Transverse colon (tissue), 4 donors: ENCODE measurements around the gene CGB1. TPM values are rescaled to one million over a fixed set of nuclear protein-coding genes. Genes with fewer than 3 reads are reported as not detected.

ENCODE experiments used
- DNase-seq: peaks from one replicate; pipeline ENCODE4 v3.0.0-alpha.2; 2019
- H3K27ac ChIP-seq, 4 donors: fragments of 200-600 bp; sonication (generic); 2 replicates each; pipeline ENCODE4 v1.5.1; 2016 to 2018; ENCODE audit warnings: inconsistent platforms in 4 of 4
- H3K27me3 ChIP-seq: fragments of 200-600 bp; sonication (generic); 2 replicates; pipeline ENCODE4 v1.5.1; 2017; ENCODE audit warnings: inconsistent platforms
- H3K36me3 ChIP-seq, 4 donors: fragments of 200-600 bp; sonication (generic); 2 replicates each; pipeline ENCODE4 v1.5.1; 2017 to 2019; ENCODE audit warnings: inconsistent platforms in 4 of 4
- H3K4me1 ChIP-seq, 4 donors: fragments of 200-600 bp; sonication (generic); 2 replicates each; pipeline ENCODE4 v1.5.1; 2017 to 2020; ENCODE audit warnings: inconsistent platforms in 4 of 4
- H3K4me3 ChIP-seq, 4 donors: fragments of 200-600 bp; sonication (generic); 1 replicate in 1 of 4; 2 replicates in 3 of 4; pipeline versions ENCODE4 v1.5.1 to v1.6.1; 2017 to 2019; ENCODE audit warnings: inconsistent platforms in 4 of 4
- H3K9me3 ChIP-seq, 2 donors: fragments of 200-600 bp; sonication (generic); 2 replicates each; pipeline ENCODE4 v1.5.1; 2017 to 2019; ENCODE audit warnings: inconsistent platforms in 2 of 2
- CTCF ChIP-seq, 5 experiments: fragments of 200-600 bp in 3 of 5; fragments of 450-650 bp in 2 of 5; sonication (generic) in 3 of 5; IDR thresholded peaks; 1 replicate in 2 of 5; 2 replicates in 3 of 5; pipeline ENCODE4 v1.5.1; 2016 to 2017; ENCODE audit warnings: antibody characterized with exemption in 5 of 5, inconsistent platforms in 3 of 5, mild to moderate bottlenecking in 2 of 5, moderate library complexity in 1 of 5
- EP300 ChIP-seq: sonication (generic); formaldehyde crosslinking; IDR thresholded peaks from one replicate; pipeline ENCODE4 v1.6.1; 2017; ENCODE audit warnings: antibody characterized with exemption, low read depth
- POLR2A ChIP-seq: fragments of 450-650 bp; IDR thresholded peaks from one replicate; pipeline ENCODE4 v1.6.1; 2016; ENCODE audit warnings: antibody characterized with exemption, mild to moderate bottlenecking, moderate library complexity
- POLR2AphosphoS5 ChIP-seq, 3 donors: sonication (generic); formaldehyde crosslinking; IDR thresholded peaks; one replicate each; pipeline ENCODE4 v1.6.1; 2016; ENCODE audit warnings: antibody characterized with exemption in 3 of 3
- WGBS, 2 donors: methylation state at CpG; one replicate each; pipeline ENCODE4 v1.1.5; 2018; ENCODE audit warnings: low coverage in 1 of 2; 5-methylcytosine and 5-hydroxymethylcytosine counted together
- in situ Hi-C, 4 donors: fragments of 200-750 bp; cut with MboI; loops; one replicate each; pipeline versions ENCODE4 v1.15.0 to v1.15.1; 2017; ENCODE audit warnings: low sequenced_read_pairs in 3 of 4, low pct_ligation_motif_present in 1 of 4, low pct_unique_long_range_greater_than_20kb in 1 of 4
- intact Hi-C: fragments of 100-400 bp; cut with DNase I; formaldehyde crosslinking; loops from one replicate; pipeline ENCODE4 v1.15.1; 2023; ENCODE audit warnings: low total_unique reads
- small RNA-seq, 4 donors: library from RNA; depleted of rRNA; stranded (forward); fragments of <200 nt; gene quantifications; one replicate each; pipeline ENCODE3, GENCODE V24; 2016
- total RNA-seq, 4 donors: library from RNA; depleted of rRNA; stranded (reverse); fragments of >200 nt; gene quantifications; one replicate each; pipeline ENCODE4 v1.1.0, GENCODE V29; 2016

Gene CGB1
- total RNA-seq, 4 donors from 2014 or later = not detected

- in situ Hi-C loops = no loop called here
These were observed 51.0 kb downstream of the CGB1 start for GRCh38 chr19:48985711-48986110.

More at GRCh38 chr19:48985711-48986110, 51.0 kb downstream of the CGB1 start:
- 96% methylated on average over 13 of the region's 13 CpGs; no CpG with 5 or more reads in 1 of the 2 donors for WGBS, 2 donors
- no peaks in the 10 kb centered on the region for H3K27me3 ChIP-seq
- DNase-seq = no peak
- H3K4me3 ChIP-seq = no peak overlapping the region
- intact Hi-C loops = no loop called here
- H3K36me3 ChIP-seq = peaks cover 0 to 39% (median 11%) of the 10 kb centered on the region in 4 donors
- H3K9me3 ChIP-seq = no peaks in the 10 kb centered on the region
- no peak overlapping the region for H3K27ac ChIP-seq
- TF ChIP-seq POLR2A (no peak), POLR2AphosphoS5 (IDR thresholded peaks at IDR 0.05) (no peak), CTCF (IDR thresholded peaks at IDR 0.05) (no peak), EP300 (no peak)
- H3K4me1 ChIP-seq = peaks cover 0 to 3% (median 1%) of the 10 kb centered on the region in 4 donors

Small RNA genes within 50 kb of the gene (small RNA-seq; reads per million reads assigned to genes)
- gene MIR6798 (0 to 0.14 (median 0) reads per million in 4 donors), gene RN7SL708P (0 reads per million in 4 donors)

Other genes with a start within 250 kb of the CGB1 start
- 10 to 100 TPM; 32.4 to 51.5 (median 42.8) TPM for gene BCAT2, start 225.9 kb downstream of the CGB1 start, total RNA-seq
- gene HSD17B14, start 200.4 kb downstream of the CGB1 start, total RNA-seq = 10 to 100 TPM in 1 of 4 donors, 1 to 10 TPM in 3; 3.5 to 15.1 (median 5.4) TPM
- 10 to 100 TPM in 2 of 4 donors, 1 to 10 TPM in 2; 2.6 to 34.4 (median 10.3) TPM for gene PLEKHA4, start 168.3 kb downstream of the CGB1 start, total RNA-seq
- 100 to 1,000 TPM in 1 of 4 donors, 10 to 100 TPM in 3; 49.4 to 109 (median 69.5) TPM for gene PPP1R15A, start 164.5 kb downstream of the CGB1 start, total RNA-seq
- not detected for gene TULP2, start 138.2 kb downstream of the CGB1 start, total RNA-seq
- gene NUCB1, start 136.6 kb downstream of the CGB1 start, total RNA-seq = 100 to 1,000 TPM; 135 to 196 (median 174) TPM
- 1 to 10 TPM in 2 of 4 donors, not detected in 2; 3.4 to 4.9 TPM for gene DHDH, start 103.2 kb downstream of the CGB1 start, total RNA-seq
- gene BAX, start 82.0 kb downstream of the CGB1 start, total RNA-seq = 100 to 1,000 TPM in 2 of 4 donors, 10 to 100 TPM in 2; 74.5 to 152 (median 112) TPM
- 1,000 to 10,000 TPM; 3,057 to 3,935 (median 3,837) TPM for gene FTL, start 71.6 kb downstream of the CGB1 start, total RNA-seq
- 100 to 1,000 TPM in 1 of 4 donors, 10 to 100 TPM in 3; 31.8 to 107 (median 40.9) TPM for gene GYS1, start 43.6 kb downstream of the CGB1 start, total RNA-seq
- 10 to 100 TPM; 48.6 to 66.9 (median 59.4) TPM for gene RUVBL2, start 43.0 kb downstream of the CGB1 start, total RNA-seq
- gene LHB, start 19.8 kb downstream of the CGB1 start, total RNA-seq = 1 to 10 TPM in 1 of 4 donors, not detected in 3; 1.4 TPM
- not detected for gene CGB3, start 12.6 kb downstream of the CGB1 start, total RNA-seq
- gene CGB2, start 5.0 kb downstream of the CGB1 start, total RNA-seq = not detected
- gene CGB5, start 7.0 kb upstream of the CGB1 start, total RNA-seq = not detected
- not detected for gene CGB8, start 12.2 kb upstream of the CGB1 start, total RNA-seq
- gene CGB7, start 20.9 kb upstream of the CGB1 start, total RNA-seq = under 1 TPM in 1 of 4 donors, not detected in 3; 0.20 TPM
- not detected for gene NTF4, start 27.9 kb upstream of the CGB1 start, total RNA-seq
- under 1 TPM in 1 of 4 donors, not detected in 3; 0.14 TPM for gene KCNA7, start 35.8 kb upstream of the CGB1 start, total RNA-seq
- gene SNRNP70, start 48.6 kb upstream of the CGB1 start, total RNA-seq = 100 to 1,000 TPM; 216 to 682 (median 292) TPM
- 10 to 100 TPM; 14.2 to 92.8 (median 39.8) TPM for gene LIN7B, start 77.5 kb upstream of the CGB1 start, total RNA-seq
- 10 to 100 TPM in 1 of 4 donors, 1 to 10 TPM in 2, not detected in 1; 7.5 to 12.5 (median 8.2) TPM for gene C19orf73, start 82.2 kb upstream of the CGB1 start, total RNA-seq
- 100 to 1,000 TPM in 1 of 4 donors, 10 to 100 TPM in 3; 18.6 to 106 (median 19.9) TPM for gene PPFIA3, start 82.6 kb upstream of the CGB1 start, total RNA-seq
- under 1 TPM in 2 of 4 donors, not detected in 2; 0.16 to 0.82 TPM for gene HRC, start 118.5 kb upstream of the CGB1 start, total RNA-seq
- 100 to 1,000 TPM; 247 to 884 (median 568) TPM for gene TRPM4, start 120.9 kb upstream of the CGB1 start, total RNA-seq